HepG2 (cell line): ENCODE results near the gene RPL41. TPM values are rescaled to one million over a fixed set of nuclear protein-coding genes. Genes with fewer than 3 reads are reported as not detected.

ENCODE experiments used
- ATAC-seq: fragments of 200-7000 bp; cut with Tn5 transposase; 3 replicates; pipeline ENCODE4 v1.9.1; 2020; ENCODE audit warnings: mild to moderate bottlenecking, moderate library complexity
- BruUV-seq: library from RNA; stranded (reverse); fragments of 400-500 nt; replicated peaks from 2 replicates; lab custom pipeline; 2021; lab: Mats Ljungman, UMichigan
- CTCF ChIA-PET: fragments of 300-600 bp; formaldehyde crosslinking; extraction: SDS; loops from one replicate; lab custom pipeline; 2021; ENCODE audit warnings: low total read pairs, inconsistent platforms, low intra/inter-chr PET ratio; lab: Yijun Ruan, JAX
- POLR2A ChIA-PET: fragments of 350-600 bp; sonication (Branson Sonifier 250); formaldehyde crosslinking; loops from one replicate; lab custom pipeline; 2020; ENCODE audit warnings: antibody characterized with exemption, inconsistent platforms; lab: Yijun Ruan, JAX
- DNase-seq: peaks from one replicate; pipeline ENCODE4 v3.0.0-alpha.2; 2015; ENCODE audit warnings: low spot score
- FAIRE-seq: peaks from 3 replicates; lab custom pipeline; 2011; peaks lifted over from hg19 to GRCh38; lab: Jason Lieb, UNC
- H2AFZ ChIP-seq: one replicate; pipeline ENCODE4 v1.6.1; 2011; ENCODE audit warnings: low read length, inconsistent platforms
- H3K27ac ChIP-seq: fragments of 300-600 bp; 3 replicates; pipeline ENCODE4 v1.8.0; 2011; ENCODE audit warnings: mixed run types, mild to moderate bottlenecking, mixed read lengths, low read length, inconsistent platforms; ENCODE audit not compliant: insufficient read depth; ENCODE audit errors: extremely low read length
- H3K27me3 ChIP-seq, 2 experiments: fragments of 200-600 bp in 1 of 2; 2 replicates in 1 of 2; 3 replicates in 1 of 2; pipeline versions ENCODE4 v1.6.0 to v1.8.0; 2011; ENCODE audit warnings: low read length in 2 of 2, mild to moderate bottlenecking in 2 of 2, moderate library complexity in 2 of 2, inconsistent platforms in 1 of 2; ENCODE audit not compliant: insufficient read depth in 2 of 2, control insufficient read depth in 1 of 2
- H3K36me3 ChIP-seq, 2 experiments: fragments of 200-600 bp in 1 of 2; replicated peaks in 1 of 2; 2 replicates in 1 of 2; 3 replicates in 1 of 2; pipeline versions ENCODE4 v1.5.1 to v1.8.0; 2011; ENCODE audit warnings: low read length in 2 of 2, inconsistent platforms in 1 of 2; ENCODE audit not compliant: insufficient read depth in 2 of 2, control insufficient read depth in 1 of 2
- H3K4me1 ChIP-seq: 2 replicates; pipeline ENCODE4 v1.5.1; 2012; ENCODE audit warnings: low read length, inconsistent platforms; ENCODE audit not compliant: insufficient read depth
- H3K4me2 ChIP-seq: 2 replicates; pipeline ENCODE4 v1.6.0; 2011; ENCODE audit warnings: low read depth, low read length, inconsistent platforms
- H3K4me3 ChIP-seq, 3 experiments: fragments of 200-600 bp in 1 of 3; sonication (generic), shearing (Covaris generic) in 1 of 3; replicated peaks in 1 of 3; 2 replicates each; pipeline ENCODE4 v1.5.1; 2011 to 2016; ENCODE audit warnings: low read length in 3 of 3, inconsistent platforms in 2 of 3, low read depth in 2 of 3, mild to moderate bottlenecking in 2 of 3, control low read depth in 1 of 3, mixed read lengths in 1 of 3; ENCODE audit not compliant: insufficient read depth in 1 of 3
- H3K79me2 ChIP-seq: one replicate; pipeline ENCODE4 v1.6.1; 2011; ENCODE audit warnings: low read length, inconsistent platforms; ENCODE audit not compliant: insufficient read depth
- H3K9ac ChIP-seq: 2 replicates; pipeline ENCODE4 v1.6.0; 2011; ENCODE audit warnings: mild to moderate bottlenecking, low read depth, low read length, inconsistent platforms; ENCODE audit not compliant: insufficient read depth
- H3K9me3 ChIP-seq: 2 replicates; pipeline ENCODE4 v1.5.1; 2012; ENCODE audit warnings: mild to moderate bottlenecking, low read length
- H4K20me1 ChIP-seq: 2 replicates; pipeline ENCODE4 v1.6.0; 2011; ENCODE audit warnings: inconsistent platforms, mild to moderate bottlenecking, low read length, moderate library complexity; ENCODE audit not compliant: insufficient read depth
- ARID4A ChIP-seq: sonication (generic); formaldehyde crosslinking; IDR thresholded peaks from 2 replicates; pipeline ENCODE4 v1.5.0; 2020; ENCODE audit warnings: mild to moderate bottlenecking, missing genetic modification reagents, borderline replicate concordance
- FOXO1 ChIP-seq: sonication (generic); formaldehyde crosslinking; IDR thresholded peaks from 2 replicates; pipeline ENCODE4 v1.4.0; 2020; ENCODE audit warnings: missing genetic modification reagents
- GZF1 ChIP-seq: sonication (generic); formaldehyde crosslinking; IDR thresholded peaks from 2 replicates; pipeline ENCODE4 v1.5.1; 2020; ENCODE audit warnings: mild to moderate bottlenecking, missing genetic modification reagents
- HNRNPL ChIP-seq: fragments of 200-400 bp; formaldehyde crosslinking; IDR thresholded peaks from 2 replicates; pipeline ENCODE4 v1.6.1; 2017; ENCODE audit warnings: mild to moderate bottlenecking, low read depth, low read length
- NFKB2 ChIP-seq: sonication (generic); formaldehyde crosslinking; IDR thresholded peaks from 2 replicates; pipeline ENCODE4 v1.4.0; 2020; ENCODE audit warnings: missing genetic modification reagents, borderline replicate concordance
- SAP130 ChIP-seq: IDR thresholded peaks from 2 replicates; pipeline ENCODE4 v1.6.1; 2016; ENCODE audit warnings: low read depth
- SIN3A ChIP-seq: IDR thresholded peaks from 2 replicates; pipeline ENCODE4 v1.6.1; 2011; ENCODE audit warnings: low read depth, mild to moderate bottlenecking, control low read depth, low read length, borderline replicate concordance
- SNAI1 ChIP-seq: sonication (generic); formaldehyde crosslinking; IDR thresholded peaks from 2 replicates; pipeline ENCODE4 v1.5.0; 2020; ENCODE audit warnings: mild to moderate bottlenecking, missing genetic modification reagents, borderline replicate concordance
- TAF15 ChIP-seq: fragments of 200-400 bp; formaldehyde crosslinking; IDR thresholded peaks from one replicate; pipeline ENCODE4 v1.6.1; 2018; ENCODE audit warnings: mild to moderate bottlenecking, low read depth, low read length; ENCODE audit not compliant: poor library complexity, severe bottlenecking
- ZNF552 ChIP-seq: sonication (generic); formaldehyde crosslinking; IDR thresholded peaks from 2 replicates; pipeline ENCODE4 v1.9.0; 2022; ENCODE audit warnings: missing genetic modification reagents, mild to moderate bottlenecking, borderline replicate concordance
- ZNF569 ChIP-seq: sonication (generic); formaldehyde crosslinking; IDR thresholded peaks from 2 replicates; pipeline ENCODE4 v1.5.0; 2020; ENCODE audit warnings: mild to moderate bottlenecking, missing genetic modification reagents, moderate library complexity, borderline replicate concordance
- ZNF570 ChIP-seq: sonication (generic); formaldehyde crosslinking; IDR thresholded peaks from 2 replicates; pipeline ENCODE4 v1.4.0; 2020; ENCODE audit warnings: mild to moderate bottlenecking, missing genetic modification reagents, borderline replicate concordance
- ZNF709 ChIP-seq: sonication (generic); formaldehyde crosslinking; IDR thresholded peaks from 2 replicates; pipeline ENCODE4 v1.5.0; 2020; ENCODE audit warnings: mild to moderate bottlenecking, missing genetic modification reagents
- ZNF740 ChIP-seq: sonication (generic); formaldehyde crosslinking; IDR thresholded peaks from 2 replicates; pipeline ENCODE4 v1.4.0; 2020; ENCODE audit warnings: missing genetic modification reagents
- ZNF75D ChIP-seq: sonication (generic); formaldehyde crosslinking; IDR thresholded peaks from 2 replicates; pipeline ENCODE4 v1.8.1; 2023; ENCODE audit warnings: missing genetic modification reagents, mild to moderate bottlenecking, borderline replicate concordance
- ZSCAN25 ChIP-seq: sonication (generic); formaldehyde crosslinking; IDR thresholded peaks from 2 replicates; pipeline ENCODE4 v1.8.0; 2022; ENCODE audit warnings: mild to moderate bottlenecking, missing genetic modification reagents
- WGBS: methylation state at CpG from one replicate; pipeline ENCODE4 v1.1.6; 2017; ENCODE audit warnings: low lambda C conversion rate; 5-methylcytosine and 5-hydroxymethylcytosine counted together
- in situ Hi-C: cut with HindIII; loops from 2 replicates; pipeline ENCODE4 v1.10.0; 2017; ENCODE audit warnings: low pct_unique_long_range_greater_than_20kb; ENCODE audit not compliant: extremely low pct_ligation_motif_present
- intact Hi-C: fragments of 100-400 bp; cut with micrococcal nuclease; formaldehyde crosslinking; loops from one replicate; pipeline ENCODE4 v1.10.0; 2022; ENCODE audit not compliant: unreplicated experiment
- polyA plus RNA-seq, 8 experiments: library from polyadenylated mRNA; depleted of rRNA in 3 of 8; stranded (reverse) in 7 of 8; unstranded in 1 of 8; fragments of >200 nt; fragmentation: Illumina TruSeq in 4 of 8; extraction: Trizol in 4 of 8; gene quantifications; 2 replicates each; pipeline versions ENCODE4 v1.2.1 to v1.2.3, GENCODE V29; 2011 to 2016; ENCODE audit warnings: low read depth in 4 of 8, missing spikeins in 1 of 8, mixed read lengths in 1 of 8; ENCODE audit not compliant: insufficient read depth in 1 of 8
- total RNA-seq, 5 experiments: library from RNA; depleted of rRNA; stranded (reverse); fragments of >200 nt; fragmentation: Illumina TruSeq; extraction: Trizol; gene quantifications; 2 replicates each; pipeline ENCODE4 v1.2.3, GENCODE V29; 2016; ENCODE audit warnings: low read depth in 1 of 5
- TF ChIP-seq, protein P1 (sequence below): sonication (generic); formaldehyde crosslinking; IDR thresholded peaks from 2 replicates; pipeline ENCODE4 v1.4.0; 2020; ENCODE audit warnings: mild to moderate bottlenecking, missing genetic modification reagents

Gene RPL41
- total and polyA plus RNA-seq, 2 of the 13 experiments (the other 11 are each of a cell fraction or from before 2014, with no cell fraction given), result 4,012 to 7,670 TPM

DNA sequence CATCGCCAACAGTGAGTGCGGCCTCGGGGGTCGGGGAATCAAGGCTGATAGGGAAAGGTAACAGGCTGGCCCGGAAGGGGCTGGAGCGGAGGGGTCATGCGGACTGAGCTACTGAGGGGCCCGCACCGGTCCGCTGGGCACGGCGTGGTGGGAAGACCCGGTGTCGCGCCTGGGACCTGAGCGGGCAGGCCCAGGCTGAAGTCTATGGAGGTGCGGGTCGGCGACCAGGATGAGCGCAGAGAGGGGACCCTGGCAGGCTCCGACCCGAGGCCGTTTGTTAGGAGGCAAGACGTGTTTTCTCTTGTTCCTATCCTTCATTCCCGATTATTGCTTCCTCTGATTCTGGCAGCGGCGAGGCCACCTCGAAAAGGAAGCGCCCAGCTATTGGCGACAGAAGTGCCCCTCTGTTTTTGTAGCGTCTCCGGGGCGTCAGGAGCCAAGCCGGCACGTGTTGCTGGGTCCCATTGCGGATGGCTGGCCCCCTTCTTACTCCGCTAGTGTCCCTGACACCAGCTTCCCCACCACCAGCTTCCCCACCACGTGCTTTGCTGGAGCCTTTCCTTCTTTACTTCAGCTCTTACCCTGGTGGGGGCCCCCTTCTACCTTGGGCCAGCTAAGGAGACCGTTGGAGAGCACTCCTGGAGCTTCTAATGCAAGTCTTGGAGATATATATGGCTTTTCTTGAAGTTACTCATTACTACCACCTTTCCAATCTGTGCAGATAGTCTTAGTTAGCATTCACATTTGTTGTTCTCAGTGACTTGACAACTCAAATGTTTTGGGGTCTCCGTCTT lies 11.4 kb upstream of the RPL41 start:
- whole genome bisulfite sequencing, result 1% methylated on average over 26 of the region's 40 CpGs
- ATAC-seq (peak; percentile 42), FAIRE-seq (no peak), DNase-seq (no peak)
- BruUV-seq, result no TSS peak
- in situ Hi-C loops, result loop anchor here (5.0 kb wide), 1 partner anchor 58 kb away; no protein-coding TSS in a partner anchor
- CTCF ChIA-PET, result interaction anchor here (1.0 kb wide), 1 partner anchor 26 kb away, joined by 4 read pairs; no protein-coding TSS in a partner anchor
- peaks cover 22 to 53% of the 10 kb centered on the region in 2 experiments for H3K36me3 ChIP-seq
- H3K9ac ChIP-seq, result peak overlapping the region; percentile 88
- intact Hi-C loops, result loop anchor here (1.0 to 2.0 kb wide), 2 partner anchors 26 to 58 kb away; no protein-coding TSS in a partner anchor
- H3K4me3 ChIP-seq, result peak overlapping the region; percentile 48 to 85 (median 74)
- H2AFZ ChIP-seq, result no peak overlapping the region
- H3K4me1 ChIP-seq, result peaks cover 35% of the 10 kb centered on the region
- no peaks in the 10 kb centered on the region for H3K9me3 ChIP-seq
- peak overlapping the region; percentile 76 for H3K27ac ChIP-seq
- no peaks in the 10 kb centered on the region for H3K27me3 ChIP-seq
- H3K79me2 ChIP-seq, result peaks cover 34% of the 10 kb centered on the region
- POLR2A ChIA-PET, result interaction anchor here (1.0 to 6.5 kb wide), 20 partner anchors 8 to 376 kb away, joined by 3 to 279 read pairs (median 6); partner anchors contain the start of genes CD63, ERBB3, ESYT1 and MYL6
- H3K4me2 ChIP-seq, result peak overlapping the region; percentile 88
- H4K20me1 ChIP-seq, result peaks cover 4% of the 10 kb centered on the region
- TF ChIP-seq ZNF709 (CRISPR knock-in tag) (0 out of 2 replicates have a peak, but pooled peaks have one; percentile 25), TAF15 (peak; percentile 12), ZNF552 (CRISPR knock-in tag) (peak; percentile 64; the same call in 1 of the 2 replicates), ZSCAN25 (no peak), SNAI1 (CRISPR knock-in tag) (peak; percentile 74; the same call in 1 of the 2 replicates), HNRNPL (0 out of 2 replicates have a peak, but pooled peaks have one; percentile 10), ZNF75D (0 out of 2 replicates have a peak, but pooled peaks have one; percentile 4), ARID4A (CRISPR knock-in tag) (0 out of 2 replicates have a peak, but pooled peaks have one; percentile 0), ZNF570 (CRISPR knock-in tag) (0 out of 2 replicates have a peak, but pooled peaks have one; percentile 11), FOXO1 (CRISPR knock-in tag) (peak; percentile 45; the same call in 1 of the 2 replicates), ZNF569 (CRISPR knock-in tag) (0 out of 2 replicates have a peak, but pooled peaks have one; percentile 47), SAP130 (CRISPR knock-in tag) (peak; percentile 33; the same call in 1 of the 2 replicates), GZF1 (CRISPR knock-in tag) (peak; percentile 7; the same call in 1 of the 2 replicates), NFKB2 (0 out of 2 replicates have a peak, but pooled peaks have one; percentile 11), SIN3A (peak; percentile 58; the same call in 1 of the 2 replicates), ZNF740 (0 out of 2 replicates have a peak, but pooled peaks have one; percentile 8)
- TF ChIP-seq, protein P1, sequence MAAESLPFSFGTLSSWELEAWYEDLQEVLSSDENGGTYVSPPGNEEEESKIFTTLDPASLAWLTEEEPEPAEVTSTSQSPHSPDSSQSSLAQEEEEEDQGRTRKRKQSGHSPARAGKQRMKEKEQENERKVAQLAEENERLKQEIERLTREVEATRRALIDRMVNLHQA (CRISPR knock-in tag), result no peak
